ENCODE data around the gene OTOG. TPM values are rescaled to one million over a fixed set of nuclear protein-coding genes. Genes with fewer than 3 reads are reported as not detected.
A peak's percentile ranks its signal among the peaks of the same experiment; 100 is the strongest.

The OTOG gene
- total RNA-seq (2014; rRNA removed): not detected in 2 replicates
- percentile 1 among the genes with signal in this experiment for Bru-seq, nascent RNA
- BruChase-seq, experiment 1, labeled RNA remaining after a 6-hour chase: not detected
- BruChase-seq, experiment 2, labeled RNA remaining after a 2-hour chase: percentile 1 among the genes with signal in this experiment
- long read RNA-seq: 0 reads

- no peak within 1 kb of the TSS for H3K4me3 ChIP-seq (ENCODE audit: low read length)
- DNase-seq (peak; percentile 10), ATAC-seq (no peak)
- intact Hi-C loops (cut with micrococcal nuclease): no loop called here
- no peaks in the 10 kb centered on the region for H4K20me1 ChIP-seq (ENCODE audit: low read length)
- no peaks in the 10 kb centered on the region for H3K79me2 ChIP-seq (ENCODE audit: low read length)
- ChIA-PET POLR2A (ENCODE audit: unreplicated experiment) (interaction anchor here (0.6 kb wide), 1 partner anchor 193 kb away, joined by 16 read pairs; no protein-coding TSS in a partner anchor), CTCF (interaction anchor here (0.6 kb wide), 1 partner anchor 1242 kb away, joined by 3 read pairs; no protein-coding TSS in a partner anchor)
- no peak within 1 kb of the TSS for H3K9ac ChIP-seq (ENCODE audit: low read length)
- no TSS peak for BruUV-seq (replicated peaks)
- H3F3A ChIP-seq (ENCODE audit: low read length, unreplicated experiment): no peaks in the 10 kb centered on the region
- no peaks in the 10 kb centered on the region for H3K9me3 ChIP-seq (ENCODE audit: low read length)
- no peaks in the 10 kb centered on the region for H3K4me1 ChIP-seq (ENCODE audit: insufficient read depth, low read length)
- no peaks in the 10 kb centered on the region for H3K36me3 ChIP-seq (ENCODE audit: low read depth, low read length)
- no peak within 1 kb of the TSS for H2AFZ ChIP-seq (ENCODE audit: low read length)
- H3K27me3 ChIP-seq (ENCODE audit: low read length): peaks cover 7% of the 10 kb centered on the region; the same call in 1 of the 2 replicates
- H3K27ac ChIP-seq (ENCODE audit: low read length): no peak within 1 kb of the TSS
- H3K9me2 ChIP-seq (replicated peaks; ENCODE audit: low read length): no peaks in the 10 kb centered on the region
- TF ChIP-seq EZH2phosphoT487 (IDR thresholded peaks at IDR 0.05; ENCODE audit: borderline replicate concordance, low read length): no peak
- TF ChIP-seq EZH2 (IDR thresholded peaks at IDR 0.05; ENCODE audit: low read length, unreplicated experiment): no peak
- TF ChIP-seq CTCF (conservative IDR thresholded peaks at IDR 0.05; ENCODE audit: low read depth, low read length): no peak
- no peak within 1 kb of the TSS for H3K4me2 ChIP-seq (ENCODE audit: low read length)
Observed at GRCh38 chr11:17547051-17547577, at the start of gene OTOG. TSS of gene OTOG (plus strand) at chr11:17547259. CDS start at chr11:17547373, 114 bp downstream.

- intact Hi-C loops (cut with micrococcal nuclease): no loop called here
- Histone ChIP-seq H4K20me1 (ENCODE audit: low read length) (no peaks in the 10 kb centered on the region), H3K4me2 (ENCODE audit: low read length) (no peak overlapping the region), H3K79me2 (ENCODE audit: low read length) (no peaks in the 10 kb centered on the region), H3K27ac (ENCODE audit: low read length) (no peak overlapping the region), H3K9ac (ENCODE audit: low read length) (no peak overlapping the region), H3K9me2 (replicated peaks; ENCODE audit: low read length) (no peaks in the 10 kb centered on the region), H3K4me3 (ENCODE audit: low read length) (no peak overlapping the region), H2AFZ (ENCODE audit: low read length) (no peak overlapping the region), H3K36me3 (ENCODE audit: low read depth, low read length) (no peaks in the 10 kb centered on the region), H3K9me3 (ENCODE audit: low read length) (no peaks in the 10 kb centered on the region), H3K4me1 (ENCODE audit: insufficient read depth, low read length) (no peaks in the 10 kb centered on the region), H3F3A (ENCODE audit: low read length, unreplicated experiment) (no peaks in the 10 kb centered on the region), H3K27me3 (ENCODE audit: low read length) (no peaks in the 10 kb centered on the region)
- no TSS peak for BruUV-seq (replicated peaks)
- CTCF ChIA-PET: interaction anchor here (1.4 kb wide), 1 partner anchor 114 kb away, joined by 5 read pairs; no protein-coding TSS in a partner anchor
- no peak for TF ChIP-seq CTCF (conservative IDR thresholded peaks at IDR 0.05; ENCODE audit: low read depth, low read length)
- no peak for TF ChIP-seq EZH2 (IDR thresholded peaks at IDR 0.05; ENCODE audit: low read length, unreplicated experiment)
- TF ChIP-seq EZH2phosphoT487 (IDR thresholded peaks at IDR 0.05; ENCODE audit: borderline replicate concordance, low read length): no peak
- ATAC-seq: no peak
- no peak for DNase-seq
- POLR2A ChIA-PET (ENCODE audit: unreplicated experiment): no interaction called here
Observed at GRCh38 chr11:17498058-17498457, 49.0 kb upstream of the OTOG start.

- peak; percentile 61 for ATAC-seq
- TF ChIP-seq CTCF (conservative IDR thresholded peaks at IDR 0.05; ENCODE audit: low read depth, low read length) (peak; percentile 43; the same call in 1 of the 2 replicates), EZH2 (IDR thresholded peaks at IDR 0.05; ENCODE audit: low read length, unreplicated experiment) (no peak), EZH2phosphoT487 (IDR thresholded peaks at IDR 0.05; ENCODE audit: borderline replicate concordance, low read length) (no peak)
Observed at GRCh38 chr11:17498475-17498874, 48.6 kb upstream of the OTOG start.

More at GRCh38 chr11:17498475-17498874, 48.6 kb upstream of the OTOG start:
- Histone ChIP-seq H3K4me2 (ENCODE audit: low read length) (no peak overlapping the region), H3K9me2 (replicated peaks; ENCODE audit: low read length) (no peaks in the 10 kb centered on the region), H3K36me3 (ENCODE audit: low read depth, low read length) (no peaks in the 10 kb centered on the region), H3K27me3 (ENCODE audit: low read length) (no peaks in the 10 kb centered on the region), H3K9me3 (ENCODE audit: low read length) (no peaks in the 10 kb centered on the region), H3K4me1 (ENCODE audit: insufficient read depth, low read length) (no peaks in the 10 kb centered on the region), H3K4me3 (ENCODE audit: low read length) (no peak overlapping the region), H2AFZ (ENCODE audit: low read length) (no peak overlapping the region), H3K79me2 (ENCODE audit: low read length) (no peaks in the 10 kb centered on the region), H3F3A (ENCODE audit: low read length, unreplicated experiment) (no peaks in the 10 kb centered on the region), H3K9ac (ENCODE audit: low read length) (no peak overlapping the region), H3K27ac (ENCODE audit: low read length) (no peak overlapping the region), H4K20me1 (ENCODE audit: low read length) (no peaks in the 10 kb centered on the region)
- ChIA-PET CTCF (interaction anchor here (0.6 to 1.4 kb wide), 3 partner anchors 29 to 115 kb away, joined by 3 to 5 read pairs (median 4); no protein-coding TSS in a partner anchor), POLR2A (ENCODE audit: unreplicated experiment) (no interaction called here)
- no TSS peak for BruUV-seq (replicated peaks)
- intact Hi-C loops (cut with micrococcal nuclease): no loop called here
- peak; percentile 29 for DNase-seq
